NT2/D1 (cell line): Measurements from ENCODE around the gene OR4D9.

ENCODE experiments used
- SUZ12 ChIP-seq: IDR thresholded peaks from 2 replicates; pipeline ENCODE4 v1.6.1; 2011; ENCODE audit not compliant: insufficient read length, insufficient read depth; ENCODE audit errors: extremely low read depth
- YY1 ChIP-seq: IDR thresholded peaks from 2 replicates; pipeline ENCODE4 v1.6.1; 2011; ENCODE audit not compliant: insufficient read length, insufficient read depth
- ZNF274 ChIP-seq: IDR thresholded peaks from 2 replicates; pipeline ENCODE4 v1.6.1; 2011; ENCODE audit warnings: mild to moderate bottlenecking, low read depth, low read length

DNA sequence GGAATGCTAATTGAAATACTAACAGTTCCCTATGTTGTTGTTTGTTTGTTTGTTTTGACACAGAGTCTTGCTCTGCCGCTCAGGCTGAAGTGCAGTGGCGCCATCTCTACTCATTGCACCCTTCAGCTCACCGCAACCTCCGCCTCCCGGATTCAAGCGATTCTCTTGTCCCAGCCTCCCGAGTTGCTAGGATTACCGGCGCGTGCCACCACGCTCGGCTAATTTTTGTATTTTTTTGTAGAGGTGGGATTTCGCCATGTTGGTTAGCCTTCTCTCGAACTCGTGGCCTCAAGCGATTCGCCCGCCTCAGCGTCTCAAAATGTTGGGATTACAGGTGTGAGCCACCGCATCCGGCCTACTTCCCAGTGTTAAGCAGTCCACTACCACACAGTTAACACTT, 42.0 kb downstream of the OR4D9 start:
- TF ChIP-seq YY1: no peak
- TF ChIP-seq ZNF274: no peak
- TF ChIP-seq SUZ12: no peak
